K562 (cell line): Measurements from ENCODE around the gene ARMC12. TPM values are rescaled to one million over a fixed set of nuclear protein-coding genes. Genes with fewer than 3 reads are reported as not detected.
A peak's percentile ranks its signal among the peaks of the same experiment; 100 is the strongest.

Source experiments
- CBFB ChIP-seq: sonication (generic); formaldehyde crosslinking; IDR thresholded peaks from 2 replicates; pipeline ENCODE4 v1.4.0; 2020; ENCODE audit warnings: mild to moderate bottlenecking, missing genetic modification reagents
- CC2D1A ChIP-seq: fragments of 450-650 bp; IDR thresholded peaks from 2 replicates; pipeline ENCODE4 v1.6.1; 2017; ENCODE audit warnings: mild to moderate bottlenecking
- EHMT2 ChIP-seq: fragments of 450-650 bp; IDR thresholded peaks from 2 replicates; pipeline ENCODE4 v1.6.1; 2018; ENCODE audit warnings: antibody characterized with exemption
- MEIS2 ChIP-seq: fragments of 450-650 bp; IDR thresholded peaks from 2 replicates; pipeline ENCODE4 v1.6.1; 2014; ENCODE audit warnings: mild to moderate bottlenecking; ENCODE audit not compliant: partially characterized antibody
- NFIX ChIP-seq: fragments of 250-450 bp; sonication (Bioruptor Pico); IDR thresholded peaks from 2 replicates; pipeline ENCODE4 v1.4.0; 2020; ENCODE audit warnings: low read depth, mild to moderate bottlenecking, moderate library complexity
- SMC3 ChIP-seq: conservative IDR thresholded peaks from 2 replicates; pipeline ENCODE4 v1.6.1; 2011; ENCODE audit warnings: low read depth, low read length, improper control_type of control experiment; ENCODE audit not compliant: insufficient read depth
- SP2 ChIP-seq: IDR thresholded peaks from 2 replicates; pipeline ENCODE4 v1.6.1; 2011; ENCODE audit warnings: mild to moderate bottlenecking, low read depth, low read length, moderate library complexity; ENCODE audit not compliant: poor library complexity, severe bottlenecking; ENCODE audit errors: extremely low read depth
- TFAM ChIP-seq: fragments of 250-450 bp; sonication (Bioruptor Pico); conservative IDR thresholded peaks from 2 replicates; pipeline ENCODE4 v1.5.0; 2021; ENCODE audit warnings: mild to moderate bottlenecking, moderate library complexity
- XRCC3 ChIP-seq: fragments of 450-650 bp; IDR thresholded peaks from 2 replicates; pipeline ENCODE4 v1.6.1; 2017; ENCODE audit warnings: mild to moderate bottlenecking, moderate library complexity
- polyA plus RNA-seq, 8 experiments: library from polyadenylated mRNA; depleted of rRNA in 4 of 8; stranded (reverse) in 5 of 8; unstranded in 3 of 8; fragments of >200 nt; fragmentation: Nextera tagmentation in 2 of 8; fragmentation: Illumina TruSeq in 1 of 8; extraction: Ambion mirVana in 2 of 8; extraction: Trizol in 1 of 8; gene quantifications; 2 replicates each; pipeline versions ENCODE4 v1.2.1 to v1.2.3, GENCODE V29; 2011 to 2014; ENCODE audit warnings: inconsistent platforms in 1 of 8, missing spikeins in 1 of 8
- total RNA-seq, 7 experiments: library from RNA; depleted of rRNA in 6 of 7; stranded (reverse); fragments of >200 nt in 6 of 7; fragmentation: Illumina TruSeq in 2 of 7; extraction: Trizol in 2 of 7; gene quantifications; 2 replicates each; pipeline versions ENCODE4 v1.2.1 to v1.2.3, GENCODE V29; 2011 to 2021; ENCODE audit warnings: low replicate concordance in 1 of 7
- TF ChIP-seq, protein P1 (sequence below), 2 experiments: fragments of 450-650 bp in 1 of 2; sonication (generic) in 1 of 2; formaldehyde crosslinking in 1 of 2; IDR thresholded peaks in 1 of 2; conservative IDR thresholded peaks in 1 of 2; 2 replicates each; pipeline versions ENCODE4 v1.6.1 to v1.8.1; 2016 to 2023; ENCODE audit warnings: mild to moderate bottlenecking in 2 of 2, moderate library complexity in 2 of 2, inconsistent platforms in 1 of 2, missing genetic modification reagents in 1 of 2
- TF ChIP-seq, protein P2 (sequence below): fragments of 250-450 bp; sonication (Bioruptor Pico); IDR thresholded peaks from 2 replicates; pipeline ENCODE4 v1.5.0; 2022; ENCODE audit warnings: mild to moderate bottlenecking
- TF ChIP-seq, protein P3 (sequence below): fragments of 200-800 bp; sonication (Bioruptor generic); IDR thresholded peaks from 2 replicates; pipeline ENCODE4 v1.6.1; 2017; ENCODE audit warnings: missing genetic modification characterization, missing compliant biosample characterization
- TF ChIP-seq, protein P4 (sequence below): sonication (generic); formaldehyde crosslinking; IDR thresholded peaks from 2 replicates; pipeline ENCODE4 v1.8.1; 2023; ENCODE audit warnings: mild to moderate bottlenecking, missing genetic modification reagents
- TF ChIP-seq, protein P5 (sequence below): fragments of 450-650 bp; formaldehyde crosslinking; IDR thresholded peaks from 2 replicates; pipeline ENCODE4 v1.4.0; 2020; ENCODE audit warnings: mild to moderate bottlenecking, moderate library complexity
- TF ChIP-seq, protein P6 (sequence below), 2 experiments: fragments of 450-650 bp; IDR thresholded peaks; 2 replicates each; pipeline ENCODE4 v1.6.1; 2016

Gene ARMC12
- total and polyA plus RNA-seq, 9 of the 15 experiments (the other 6 are each of a cell fraction or from before 2014, with no cell fraction given): 0.09 to 0.58 (median 0.31) TPM; not detected in 3

DNA sequence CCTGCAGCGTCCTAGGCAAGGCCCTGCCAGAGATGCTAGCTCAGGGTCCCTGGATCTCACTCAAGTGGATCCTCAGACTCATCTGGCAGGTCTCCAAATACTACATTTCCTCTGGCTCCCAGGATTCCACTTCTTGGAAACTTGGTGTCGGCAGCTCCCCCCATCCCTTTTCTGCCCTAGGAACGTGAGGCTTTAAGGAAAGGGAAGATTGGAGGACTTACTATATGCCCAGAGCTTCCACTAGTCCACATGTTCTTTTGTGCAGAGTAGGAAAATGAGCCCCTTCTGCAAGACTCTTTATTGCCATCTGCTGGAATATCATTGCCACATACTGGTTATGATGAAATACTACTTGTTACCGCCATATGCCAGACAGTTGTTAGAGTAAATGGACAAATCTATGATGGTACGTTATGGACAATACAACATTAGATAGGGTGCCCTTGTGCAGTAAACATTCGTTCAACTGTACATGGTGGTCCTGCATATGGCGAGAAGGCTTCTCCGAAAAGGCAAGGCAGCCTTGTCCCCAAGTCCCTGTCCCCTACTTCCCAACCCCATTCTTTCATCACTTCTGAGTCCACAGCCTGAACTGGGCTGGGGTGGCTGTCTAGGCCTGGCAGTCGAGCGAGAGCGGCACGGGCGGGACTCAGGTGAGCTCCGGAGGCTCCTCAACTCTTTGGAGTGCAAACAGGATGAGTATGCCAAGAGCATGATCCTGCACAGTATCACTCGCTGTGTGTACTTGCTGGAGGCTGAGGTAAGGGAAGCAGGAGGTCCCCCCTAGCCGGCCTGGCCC lies 780 bp downstream of the ARMC12 start (continued):
- TF ChIP-seq MEIS2: peak; percentile 22
- peak; percentile 68; the same call in 1 of the 2 replicates for TF ChIP-seq CC2D1A
- TF ChIP-seq SMC3: peak; percentile 93
- no peak for TF ChIP-seq TFAM (CRISPR knock-in tag)
- TF ChIP-seq, protein P1, sequence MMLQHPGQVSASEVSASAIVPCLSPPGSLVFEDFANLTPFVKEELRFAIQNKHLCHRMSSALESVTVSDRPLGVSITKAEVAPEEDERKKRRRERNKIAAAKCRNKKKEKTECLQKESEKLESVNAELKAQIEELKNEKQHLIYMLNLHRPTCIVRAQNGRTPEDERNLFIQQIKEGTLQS (IDR thresholded peaks at IDR 0.05): peak; percentile 96
- TF ChIP-seq, protein P1 (CRISPR knock-in tag; conservative IDR thresholded peaks at IDR 0.05): peak; percentile 78
- TF ChIP-seq XRCC3: no peak
- TF ChIP-seq CBFB: peak; percentile 84
- no peak for TF ChIP-seq NFIX (CRISPR knock-in tag)
- TF ChIP-seq, protein P2, sequence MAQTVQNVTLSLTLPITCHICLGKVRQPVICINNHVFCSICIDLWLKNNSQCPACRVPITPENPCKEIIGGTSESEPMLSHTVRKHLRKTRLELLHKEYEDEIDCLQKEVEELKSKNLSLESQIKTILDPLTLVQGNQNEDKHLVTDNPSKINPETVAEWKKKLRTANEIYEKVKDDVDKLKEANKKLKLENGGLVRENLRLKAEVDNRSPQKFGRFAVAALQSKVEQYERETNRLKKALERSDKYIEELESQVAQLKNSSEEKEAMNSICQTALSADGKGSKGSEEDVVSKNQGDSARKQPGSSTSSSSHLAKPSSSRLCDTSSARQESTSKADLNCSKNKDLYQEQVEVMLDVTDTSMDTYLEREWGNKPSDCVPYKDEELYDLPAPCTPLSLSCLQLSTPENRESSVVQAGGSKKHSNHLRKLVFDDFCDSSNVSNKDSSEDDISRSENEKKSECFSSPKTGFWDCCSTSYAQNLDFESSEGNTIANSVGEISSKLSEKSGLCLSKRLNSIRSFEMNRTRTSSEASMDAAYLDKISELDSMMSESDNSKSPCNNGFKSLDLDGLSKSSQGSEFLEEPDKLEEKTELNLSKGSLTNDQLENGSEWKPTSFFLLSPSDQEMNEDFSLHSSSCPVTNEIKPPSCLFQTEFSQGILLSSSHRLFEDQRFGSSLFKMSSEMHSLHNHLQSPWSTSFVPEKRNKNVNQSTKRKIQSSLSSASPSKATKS (CRISPR knock-in tag): no peak
- TF ChIP-seq, protein P3, sequence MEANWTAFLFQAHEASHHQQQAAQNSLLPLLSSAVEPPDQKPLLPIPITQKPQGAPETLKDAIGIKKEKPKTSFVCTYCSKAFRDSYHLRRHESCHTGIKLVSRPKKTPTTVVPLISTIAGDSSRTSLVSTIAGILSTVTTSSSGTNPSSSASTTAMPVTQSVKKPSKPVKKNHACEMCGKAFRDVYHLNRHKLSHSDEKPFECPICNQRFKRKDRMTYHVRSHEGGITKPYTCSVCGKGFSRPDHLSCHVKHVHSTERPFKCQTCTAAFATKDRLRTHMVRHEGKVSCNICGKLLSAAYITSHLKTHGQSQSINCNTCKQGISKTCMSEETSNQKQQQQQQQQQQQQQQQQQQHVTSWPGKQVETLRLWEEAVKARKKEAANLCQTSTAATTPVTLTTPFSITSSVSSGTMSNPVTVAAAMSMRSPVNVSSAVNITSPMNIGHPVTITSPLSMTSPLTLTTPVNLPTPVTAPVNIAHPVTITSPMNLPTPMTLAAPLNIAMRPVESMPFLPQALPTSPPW (CRISPR knock-in tag): no peak
- peak; percentile 93 for TF ChIP-seq EHMT2
- TF ChIP-seq, protein P4, sequence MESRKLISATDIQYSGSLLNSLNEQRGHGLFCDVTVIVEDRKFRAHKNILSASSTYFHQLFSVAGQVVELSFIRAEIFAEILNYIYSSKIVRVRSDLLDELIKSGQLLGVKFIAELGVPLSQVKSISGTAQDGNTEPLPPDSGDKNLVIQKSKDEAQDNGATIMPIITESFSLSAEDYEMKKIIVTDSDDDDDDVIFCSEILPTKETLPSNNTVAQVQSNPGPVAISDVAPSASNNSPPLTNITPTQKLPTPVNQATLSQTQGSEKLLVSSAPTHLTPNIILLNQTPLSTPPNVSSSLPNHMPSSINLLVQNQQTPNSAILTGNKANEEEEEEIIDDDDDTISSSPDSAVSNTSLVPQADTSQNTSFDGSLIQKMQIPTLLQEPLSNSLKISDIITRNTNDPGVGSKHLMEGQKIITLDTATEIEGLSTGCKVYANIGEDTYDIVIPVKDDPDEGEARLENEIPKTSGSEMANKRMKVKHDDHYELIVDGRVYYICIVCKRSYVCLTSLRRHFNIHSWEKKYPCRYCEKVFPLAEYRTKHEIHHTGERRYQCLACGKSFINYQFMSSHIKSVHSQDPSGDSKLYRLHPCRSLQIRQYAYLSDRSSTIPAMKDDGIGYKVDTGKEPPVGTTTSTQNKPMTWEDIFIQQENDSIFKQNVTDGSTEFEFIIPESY: peak; percentile 98
- TF ChIP-seq SP2: no peak
- TF ChIP-seq, protein P5, sequence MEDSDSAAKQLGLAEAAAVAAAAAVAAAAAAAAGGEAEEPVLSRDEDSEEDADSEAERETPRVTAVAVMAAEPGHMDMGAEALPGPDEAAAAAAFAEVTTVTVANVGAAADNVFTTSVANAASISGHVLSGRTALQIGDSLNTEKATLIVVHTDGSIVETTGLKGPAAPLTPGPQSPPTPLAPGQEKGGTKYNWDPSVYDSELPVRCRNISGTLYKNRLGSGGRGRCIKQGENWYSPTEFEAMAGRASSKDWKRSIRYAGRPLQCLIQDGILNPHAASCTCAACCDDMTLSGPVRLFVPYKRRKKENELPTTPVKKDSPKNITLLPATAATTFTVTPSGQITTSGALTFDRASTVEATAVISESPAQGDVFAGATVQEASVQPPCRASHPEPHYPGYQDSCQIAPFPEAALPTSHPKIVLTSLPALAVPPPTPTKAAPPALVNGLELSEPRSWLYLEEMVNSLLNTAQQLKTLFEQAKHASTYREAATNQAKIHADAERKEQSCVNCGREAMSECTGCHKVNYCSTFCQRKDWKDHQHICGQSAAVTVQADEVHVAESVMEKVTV (CRISPR knock-in tag): peak; percentile 96
- TF ChIP-seq, protein P6, sequence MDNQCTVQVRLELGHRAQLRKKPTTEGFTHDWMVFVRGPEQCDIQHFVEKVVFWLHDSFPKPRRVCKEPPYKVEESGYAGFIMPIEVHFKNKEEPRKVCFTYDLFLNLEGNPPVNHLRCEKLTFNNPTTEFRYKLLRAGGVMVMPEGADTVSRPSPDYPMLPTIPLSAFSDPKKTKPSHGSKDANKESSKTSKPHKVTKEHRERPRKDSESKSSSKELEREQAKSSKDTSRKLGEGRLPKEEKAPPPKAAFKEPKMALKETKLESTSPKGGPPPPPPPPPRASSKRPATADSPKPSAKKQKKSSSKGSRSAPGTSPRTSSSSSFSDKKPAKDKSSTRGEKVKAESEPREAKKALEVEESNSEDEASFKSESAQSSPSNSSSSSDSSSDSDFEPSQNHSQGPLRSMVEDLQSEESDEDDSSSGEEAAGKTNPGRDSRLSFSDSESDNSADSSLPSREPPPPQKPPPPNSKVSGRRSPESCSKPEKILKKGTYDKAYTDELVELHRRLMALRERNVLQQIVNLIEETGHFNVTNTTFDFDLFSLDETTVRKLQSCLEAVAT (IDR thresholded peaks at IDR 0.05): peak in 1 of 2 experiments; percentile 65; a peak in 1 of 4 replicates
